Activated B cell treated with CpG ODN at 0.5 μM for 24 hours (primary cell): ENCODE results near the gene EFCAB8. TPM values are rescaled to one million over a fixed set of nuclear protein-coding genes. Genes with fewer than 3 reads are reported as not detected.

Experiments
- ATAC-seq: fragments of 200-7000 bp; cut with Tn5 transposase; one replicate; pipeline ENCODE4 v1.10.0; 2021; ENCODE audit warnings: low read depth, mild to moderate bottlenecking, moderate library complexity
- CTCF ChIA-PET: fragments of 350-600 bp; sonication (Branson Sonifier 250); formaldehyde crosslinking; loops from one replicate; lab custom pipeline; 2021; ENCODE audit warnings: antibody characterized with exemption; lab: Charles Lee
- POLR2A ChIA-PET: fragments of 350-600 bp; sonication (Branson Sonifier 250); formaldehyde crosslinking; loops from one replicate; lab custom pipeline; 2021; ENCODE audit warnings: antibody characterized with exemption; lab: Charles Lee
- DNase-seq: peaks from one replicate; pipeline ENCODE4 v3.0.0; 2022
- H3K27ac Mint-ChIP-seq: one replicate; pipeline ENCODE4 v1.8.0; 2020; ENCODE audit warnings: mixed read lengths
- H3K27me3 Mint-ChIP-seq: one replicate; pipeline ENCODE4 v1.8.0; 2021; ENCODE audit warnings: mixed read lengths
- H3K36me3 Mint-ChIP-seq: one replicate; pipeline ENCODE4 v1.8.0; 2021; ENCODE audit warnings: low read depth, mixed read lengths
- H3K4me1 Mint-ChIP-seq: one replicate; pipeline ENCODE4 v1.8.0; 2021; ENCODE audit warnings: mixed read lengths
- H3K4me3 Mint-ChIP-seq: one replicate; pipeline ENCODE4 v1.8.0; 2020; ENCODE audit warnings: mild to moderate bottlenecking, mixed read lengths
- H3K9me3 Mint-ChIP-seq: one replicate; pipeline ENCODE4 v1.8.0; 2020; ENCODE audit warnings: mixed read lengths
- intact Hi-C: fragments of 100-400 bp; cut with micrococcal nuclease; formaldehyde crosslinking; loops from one replicate; pipeline ENCODE4 v1.15.1; 2024
- total RNA-seq: library from RNA; stranded (reverse); gene quantifications from 2 replicates; pipeline ENCODE4 v1.2.3, GENCODE V29; 2022
- TF ChIP-seq, protein P1 (sequence below): fragments of 200-600 bp; IDR thresholded peaks from one replicate; pipeline ENCODE4 v1.8.0; 2022; ENCODE audit warnings: antibody characterized with exemption, mild to moderate bottlenecking

Gene EFCAB8
- total RNA-seq, 1 donor from 2014 or later = 0.71 TPM

GRCh38 chr20:32908334-32909292, 49.9 kb downstream of the EFCAB8 start:
- no peak overlapping the region for H3K4me3 Mint-ChIP-seq
- intact Hi-C loops = no loop called here
- H3K36me3 Mint-ChIP-seq = no peaks in the 10 kb centered on the region
- H3K27ac Mint-ChIP-seq = no peak overlapping the region
- no peaks in the 10 kb centered on the region for H3K27me3 Mint-ChIP-seq
- POLR2A ChIA-PET = no interaction called here
- no peaks in the 10 kb centered on the region for H3K4me1 Mint-ChIP-seq
- CTCF ChIA-PET = interaction anchor here (1.3 kb wide), 1 partner anchor 188 kb away, joined by 4 read pairs; no protein-coding TSS in a partner anchor
- TF ChIP-seq, protein P1, sequence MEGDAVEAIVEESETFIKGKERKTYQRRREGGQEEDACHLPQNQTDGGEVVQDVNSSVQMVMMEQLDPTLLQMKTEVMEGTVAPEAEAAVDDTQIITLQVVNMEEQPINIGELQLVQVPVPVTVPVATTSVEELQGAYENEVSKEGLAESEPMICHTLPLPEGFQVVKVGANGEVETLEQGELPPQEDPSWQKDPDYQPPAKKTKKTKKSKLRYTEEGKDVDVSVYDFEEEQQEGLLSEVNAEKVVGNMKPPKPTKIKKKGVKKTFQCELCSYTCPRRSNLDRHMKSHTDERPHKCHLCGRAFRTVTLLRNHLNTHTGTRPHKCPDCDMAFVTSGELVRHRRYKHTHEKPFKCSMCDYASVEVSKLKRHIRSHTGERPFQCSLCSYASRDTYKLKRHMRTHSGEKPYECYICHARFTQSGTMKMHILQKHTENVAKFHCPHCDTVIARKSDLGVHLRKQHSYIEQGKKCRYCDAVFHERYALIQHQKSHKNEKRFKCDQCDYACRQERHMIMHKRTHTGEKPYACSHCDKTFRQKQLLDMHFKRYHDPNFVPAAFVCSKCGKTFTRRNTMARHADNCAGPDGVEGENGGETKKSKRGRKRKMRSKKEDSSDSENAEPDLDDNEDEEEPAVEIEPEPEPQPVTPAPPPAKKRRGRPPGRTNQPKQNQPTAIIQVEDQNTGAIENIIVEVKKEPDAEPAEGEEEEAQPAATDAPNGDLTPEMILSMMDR = no peak
- DNase-seq = no peak
- no peak for ATAC-seq
- H3K9me3 Mint-ChIP-seq = no peaks in the 10 kb centered on the region

DNA sequence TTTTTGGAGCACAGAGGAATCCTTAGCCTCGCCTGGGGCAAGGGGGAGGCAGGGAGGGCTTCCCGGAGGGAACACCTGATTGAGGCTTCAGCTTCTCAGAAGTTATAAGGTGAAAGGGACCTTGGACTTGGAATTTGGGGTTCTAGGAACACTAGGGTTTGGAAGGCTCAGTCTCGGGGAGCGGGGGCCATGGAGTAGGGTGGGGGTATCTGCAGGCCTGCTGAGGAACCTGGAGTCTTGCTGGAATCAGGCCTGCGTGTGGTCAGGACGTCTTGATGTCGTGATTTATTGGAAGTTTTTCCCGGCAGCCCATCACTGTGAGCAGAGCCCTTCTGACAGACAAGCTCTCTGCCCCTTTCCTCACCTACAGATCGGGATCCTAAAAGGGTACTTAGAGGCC, 50.7 kb downstream of the EFCAB8 start:
- TF ChIP-seq, protein P1 = no peak
- ChIA-PET CTCF (interaction anchor here (1.3 kb wide), 1 partner anchor 187 kb away, joined by 4 read pairs; no protein-coding TSS in a partner anchor), POLR2A (no interaction called here)
- intact Hi-C loops = no loop called here
- H3K4me3 Mint-ChIP-seq = no peak overlapping the region
- no peak overlapping the region for H3K27ac Mint-ChIP-seq
- no peaks in the 10 kb centered on the region for H3K4me1 Mint-ChIP-seq
- H3K27me3 Mint-ChIP-seq = no peaks in the 10 kb centered on the region
- ATAC-seq (no peak), DNase-seq (no peak)
- H3K9me3 Mint-ChIP-seq = no peaks in the 10 kb centered on the region
- H3K36me3 Mint-ChIP-seq = no peaks in the 10 kb centered on the region

GRCh38 chr20:32909896-32910571, 51.3 kb downstream of the EFCAB8 start:
- ChIA-PET POLR2A (no interaction called here), CTCF (no interaction called here)
- no peak for DNase-seq
- H3K4me1 Mint-ChIP-seq = no peaks in the 10 kb centered on the region
- no peak overlapping the region for H3K4me3 Mint-ChIP-seq
- TF ChIP-seq, protein P1 = no peak
- intact Hi-C loops = no loop called here
- no peak overlapping the region for H3K27ac Mint-ChIP-seq
- H3K9me3 Mint-ChIP-seq = peaks cover under 1% of the 10 kb centered on the region
- ATAC-seq = no peak
- no peaks in the 10 kb centered on the region for H3K27me3 Mint-ChIP-seq
- H3K36me3 Mint-ChIP-seq = no peaks in the 10 kb centered on the region

- POLR2A ChIA-PET = no interaction called here
- no peak overlapping the region for H3K4me3 Mint-ChIP-seq
- no peak overlapping the region for H3K27ac Mint-ChIP-seq
These were observed 52.6 kb downstream of the EFCAB8 start for GRCh38 chr20:32911355-32911754.

More at GRCh38 chr20:32911355-32911754, 52.6 kb downstream of the EFCAB8 start:
- H3K4me1 Mint-ChIP-seq = no peaks in the 10 kb centered on the region
- TF ChIP-seq, protein P1 = no peak
- intact Hi-C loops = no loop called here
- H3K27me3 Mint-ChIP-seq = no peaks in the 10 kb centered on the region
- DNase-seq (no peak), ATAC-seq (no peak)
- peaks cover 7% of the 10 kb centered on the region for H3K9me3 Mint-ChIP-seq
- H3K36me3 Mint-ChIP-seq = peaks cover 3% of the 10 kb centered on the region
- CTCF ChIA-PET = no interaction called here
